Measurements from ENCODE around the gene PHC3. TPM values are rescaled to one million over a fixed set of nuclear protein-coding genes. Genes with fewer than 3 reads are reported as not detected.
A peak's percentile ranks its signal among the peaks of the same experiment; 100 is the strongest.

PHC3 gene
- total and polyA plus RNA-seq, 10 donors = 4.9 to 130 (median 92.8) TPM

- DNase-seq = no peak
- TF ChIP-seq POLR2AphosphoS5 (IDR thresholded peaks at IDR 0.05) (no peak), POLR2A (IDR thresholded peaks at IDR 0.05) (no peak), CTCF (IDR thresholded peaks at IDR 0.05 in 8 of 11, conservative IDR thresholded peaks at IDR 0.05 in 3 of 11) (no peak)
- no peaks in the 10 kb centered on the region for H3K27me3 ChIP-seq (replicated peaks in 1 of 7)
- 85 to 96% (median 88%) methylated on average over 1 of the region's 1 CpG for WGBS, 5 donors
- intact Hi-C loops (cut with DNase I; ENCODE audit: low total_unique reads) = loop anchor here (10.0 kb wide), 1 partner anchor 195 kb away; the partner anchor contains the start of gene LRRC31
- no peak overlapping the region for H3K4me3 ChIP-seq
- H3K9me3 ChIP-seq = no peaks in the 10 kb centered on the region
- no peak overlapping the region for H3K27ac ChIP-seq
- peaks cover 0 to 35% (median 8%) of the 10 kb centered on the region in 6 donors for H3K4me1 ChIP-seq
- H3K36me3 ChIP-seq = peaks cover 0 to 24% (median 5%) of the 10 kb centered on the region in 6 donors
These were observed 122.1 kb downstream of the PHC3 start for GRCh38 chr3:170059447-170059846.

GRCh38 chr3:170058127-170058526 is 123.4 kb downstream of the PHC3 start:
- peak overlapping the region in 1 of 8 donors; percentile 21 for H3K27ac ChIP-seq
- whole genome bisulfite sequencing, 5 donors = 44 to 57% (median 52%) methylated on average over 6 of the region's 6 CpGs
- intact Hi-C loops (cut with DNase I; ENCODE audit: low total_unique reads) = loop anchor here (10.0 kb wide), 1 partner anchor 193 kb away; the partner anchor contains the start of gene LRRC31
- peaks cover 0 to 12% (median 5%) of the 10 kb centered on the region in 6 donors for H3K36me3 ChIP-seq
- DNase-seq = peak; percentile 70
- H3K4me3 ChIP-seq = no peak overlapping the region
- no peaks in the 10 kb centered on the region for H3K27me3 ChIP-seq (replicated peaks in 1 of 7)
- TF ChIP-seq POLR2A (IDR thresholded peaks at IDR 0.05) (no peak), POLR2AphosphoS5 (IDR thresholded peaks at IDR 0.05) (no peak), CTCF (IDR thresholded peaks at IDR 0.05 in 8 of 11, conservative IDR thresholded peaks at IDR 0.05 in 3 of 11) (no peak)
- H3K4me1 ChIP-seq = peaks cover 0 to 35% (median 8%) of the 10 kb centered on the region in 6 donors
- H3K9me3 ChIP-seq = no peaks in the 10 kb centered on the region

- no peak for DNase-seq
- Histone ChIP-seq H3K4me1 (peaks cover 0 to 35% (median 8%) of the 10 kb centered on the region in 6 donors), H3K27me3 (replicated peaks in 1 of 7) (no peaks in the 10 kb centered on the region), H3K9me3 (no peaks in the 10 kb centered on the region), H3K36me3 (peaks cover 0 to 7% (median 4%) of the 10 kb centered on the region in 6 donors), H3K27ac (peak overlapping the region in 2 of 8 donors; percentile 21 to 37), H3K4me3 (no peak overlapping the region)
- WGBS, 5 donors = 79 to 92% (median 89%) methylated on average over 3 of the region's 3 CpGs
- intact Hi-C loops (cut with DNase I; ENCODE audit: low total_unique reads) = loop anchor here (10.0 kb wide), 1 partner anchor 193 kb away; the partner anchor contains the start of gene LRRC31
- no peak for TF ChIP-seq CTCF (IDR thresholded peaks at IDR 0.05 in 8 of 11, conservative IDR thresholded peaks at IDR 0.05 in 3 of 11)
- TF ChIP-seq POLR2A (IDR thresholded peaks at IDR 0.05) = no peak
- no peak for TF ChIP-seq POLR2AphosphoS5 (IDR thresholded peaks at IDR 0.05)
These were observed 124.0 kb downstream of the PHC3 start for GRCh38 chr3:170057550-170057949.

- intact Hi-C loops (cut with DNase I; ENCODE audit: low total_unique reads) = loop anchor here (10.0 kb wide), 1 partner anchor 192 kb away; the partner anchor contains the start of gene LRRC31
- WGBS, 5 donors = 70 to 82% (median 76%) methylated on average over 3 of the region's 3 CpGs
These were observed 124.7 kb downstream of the PHC3 start for GRCh38 chr3:170056710-170057454.

More at GRCh38 chr3:170056710-170057454, 124.7 kb downstream of the PHC3 start:
- DNase-seq = no peak
- TF ChIP-seq POLR2A (IDR thresholded peaks at IDR 0.05) = no peak
- TF ChIP-seq POLR2AphosphoS5 (IDR thresholded peaks at IDR 0.05) = no peak
- no peak for TF ChIP-seq CTCF (IDR thresholded peaks at IDR 0.05 in 8 of 11, conservative IDR thresholded peaks at IDR 0.05 in 3 of 11)
- Histone ChIP-seq H3K27ac (peak overlapping the region in 2 of 8 donors; percentile 3 to 37), H3K36me3 (peaks cover 0 to under 1% (median 0%) of the 10 kb centered on the region in 6 donors), H3K4me3 (no peak overlapping the region), H3K27me3 (replicated peaks in 1 of 7) (no peaks in the 10 kb centered on the region), H3K9me3 (no peaks in the 10 kb centered on the region), H3K4me1 (peaks cover 0 to 35% (median 8%) of the 10 kb centered on the region in 6 donors)

Data from spleen (tissue), 11 donors.